GM21381 (cell line): ENCODE data around the gene MYO1D.

ENCODE experiments used
- ATAC-seq: cut with Tn5 transposase; IDR thresholded peaks from one replicate; pipeline ENCODE4 v1.9.1; 2021; ENCODE audit warnings: mild to moderate bottlenecking, moderate library complexity; ENCODE audit not compliant: unreplicated experiment

The MYO1D gene

DNA sequence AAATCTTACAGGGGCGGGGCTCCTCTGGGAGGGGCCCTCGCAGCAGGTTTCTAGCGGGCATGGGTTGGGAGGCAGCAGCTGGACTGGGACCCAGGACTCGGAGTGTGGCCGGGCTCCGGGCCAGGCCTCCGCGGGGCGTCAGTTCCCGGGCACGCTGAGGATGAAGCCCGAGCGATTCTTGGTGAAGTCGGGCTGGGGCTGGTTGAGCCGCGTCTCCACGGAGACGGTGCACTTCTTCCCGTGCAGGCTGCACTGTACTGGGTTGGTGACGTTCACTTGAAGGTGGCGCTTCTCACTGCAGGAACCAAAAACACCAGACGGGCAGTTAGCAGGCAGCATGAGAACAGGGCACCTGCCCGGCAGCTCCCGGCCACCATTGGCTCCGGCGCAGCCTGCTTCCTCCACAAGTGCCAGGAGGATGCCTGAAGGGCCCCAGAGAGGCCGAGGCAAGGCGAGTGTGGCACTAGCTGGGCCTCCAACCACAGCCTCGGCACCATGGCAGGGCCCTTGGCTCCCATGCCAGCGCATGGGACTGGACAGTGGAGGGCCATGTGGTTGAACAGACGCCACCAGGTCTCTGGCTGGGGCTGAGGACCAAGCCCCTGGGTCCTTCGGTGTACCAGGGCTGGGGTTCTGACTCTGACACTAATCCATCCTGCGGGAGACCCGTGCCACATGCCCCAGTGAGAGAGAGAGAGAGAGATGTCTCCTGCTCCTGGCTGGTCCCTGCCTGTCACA lies 382.1 kb downstream of the MYO1D start:
- ATAC-seq, result no peak

DNA sequence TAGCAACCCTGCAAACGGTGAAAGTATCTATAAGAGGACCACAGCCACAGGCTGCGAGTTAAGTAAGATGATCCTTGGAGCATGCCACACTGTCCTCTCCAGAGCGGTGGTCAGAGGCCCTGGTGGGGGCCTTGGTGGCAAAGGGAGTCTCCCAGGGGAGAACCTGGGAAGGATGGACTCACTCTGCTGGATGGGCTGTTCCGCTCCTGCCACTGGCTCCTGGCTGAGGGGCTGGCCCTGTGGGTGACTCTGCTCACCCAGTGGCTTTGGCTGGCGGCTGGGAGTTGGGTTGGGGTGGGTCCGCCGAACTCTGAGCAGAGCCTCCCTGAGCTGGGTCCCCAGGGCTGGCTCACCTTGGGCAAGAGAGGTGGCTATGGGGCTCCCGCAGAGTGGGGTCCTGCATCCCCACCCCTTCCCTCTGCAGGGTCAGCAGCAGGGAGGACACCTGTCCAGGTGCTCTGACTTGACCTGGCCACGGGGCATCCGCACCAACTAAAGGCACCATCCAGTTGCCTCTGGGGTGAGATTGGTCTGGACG lies 382.9 kb downstream of the MYO1D start:
- no peak for ATAC-seq

DNA sequence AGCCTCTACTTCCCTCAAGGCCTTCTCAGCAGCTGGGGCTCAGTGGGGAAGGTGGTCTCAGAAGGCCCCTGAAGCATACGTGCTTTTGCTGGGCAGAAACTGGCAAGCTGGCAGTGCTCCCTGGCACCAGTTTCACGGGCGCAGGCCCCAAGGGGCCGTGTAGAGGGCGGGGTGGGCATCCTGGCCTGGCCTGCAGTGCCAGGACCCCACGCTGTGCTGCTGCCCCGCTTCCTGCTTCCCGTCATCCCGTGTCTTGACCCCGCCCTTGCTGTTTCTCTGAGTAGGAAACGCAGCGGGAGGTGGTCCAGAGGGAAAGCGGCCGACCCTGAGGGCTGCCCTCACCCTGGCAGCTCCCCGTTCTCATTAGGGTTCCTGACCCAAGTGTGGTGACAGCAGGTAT lies 383.4 kb downstream of the MYO1D start:
- no peak for ATAC-seq

DNA sequence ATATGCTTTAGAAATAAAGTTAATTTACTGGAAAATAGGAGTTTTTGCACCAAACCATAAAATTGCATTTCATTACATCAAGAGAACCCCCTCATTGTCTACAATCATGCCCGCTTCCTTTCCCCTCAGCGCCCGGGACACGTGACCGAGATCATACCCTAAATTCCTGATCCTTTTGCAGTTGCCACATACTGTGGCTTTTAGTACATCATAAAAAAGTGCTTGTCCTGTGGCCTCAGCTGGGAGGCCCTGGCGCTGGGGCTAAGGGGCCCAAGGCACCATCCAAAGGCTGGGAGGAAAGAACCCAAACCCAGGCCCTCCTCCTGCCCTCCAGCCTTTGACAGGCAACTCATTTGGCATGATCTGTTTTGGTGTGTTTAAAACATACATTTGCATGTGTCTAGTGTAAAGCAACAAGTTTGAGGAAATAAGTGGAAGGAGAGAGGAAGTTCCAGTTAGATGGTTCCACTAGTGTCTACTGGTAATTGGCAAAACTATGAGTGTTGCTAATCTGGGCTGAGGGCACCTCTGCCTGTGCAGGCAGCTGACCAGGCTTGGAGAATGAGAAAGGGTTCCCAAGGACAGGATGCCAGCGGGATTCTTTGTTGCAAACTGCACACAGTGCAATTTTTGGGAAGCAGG lies 384.2 kb downstream of the MYO1D start:
- no peak for ATAC-seq

DNA sequence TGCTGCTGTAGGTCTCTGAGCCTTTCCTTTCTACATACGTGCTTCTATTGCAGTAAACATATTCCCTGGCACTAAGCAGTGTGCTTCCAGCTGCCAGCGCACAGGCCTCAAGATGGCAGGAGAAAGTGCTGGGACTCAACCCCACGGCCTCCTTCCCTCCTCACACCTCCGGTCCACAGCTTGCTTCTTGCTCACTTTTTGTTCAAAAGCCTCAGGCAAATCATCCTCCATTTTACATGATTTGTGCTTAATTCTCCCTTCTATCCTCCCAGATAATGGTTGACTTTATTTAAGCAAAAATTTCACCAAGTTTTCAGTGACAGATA lies 384.7 kb downstream of the MYO1D start:
- no peak for ATAC-seq

DNA sequence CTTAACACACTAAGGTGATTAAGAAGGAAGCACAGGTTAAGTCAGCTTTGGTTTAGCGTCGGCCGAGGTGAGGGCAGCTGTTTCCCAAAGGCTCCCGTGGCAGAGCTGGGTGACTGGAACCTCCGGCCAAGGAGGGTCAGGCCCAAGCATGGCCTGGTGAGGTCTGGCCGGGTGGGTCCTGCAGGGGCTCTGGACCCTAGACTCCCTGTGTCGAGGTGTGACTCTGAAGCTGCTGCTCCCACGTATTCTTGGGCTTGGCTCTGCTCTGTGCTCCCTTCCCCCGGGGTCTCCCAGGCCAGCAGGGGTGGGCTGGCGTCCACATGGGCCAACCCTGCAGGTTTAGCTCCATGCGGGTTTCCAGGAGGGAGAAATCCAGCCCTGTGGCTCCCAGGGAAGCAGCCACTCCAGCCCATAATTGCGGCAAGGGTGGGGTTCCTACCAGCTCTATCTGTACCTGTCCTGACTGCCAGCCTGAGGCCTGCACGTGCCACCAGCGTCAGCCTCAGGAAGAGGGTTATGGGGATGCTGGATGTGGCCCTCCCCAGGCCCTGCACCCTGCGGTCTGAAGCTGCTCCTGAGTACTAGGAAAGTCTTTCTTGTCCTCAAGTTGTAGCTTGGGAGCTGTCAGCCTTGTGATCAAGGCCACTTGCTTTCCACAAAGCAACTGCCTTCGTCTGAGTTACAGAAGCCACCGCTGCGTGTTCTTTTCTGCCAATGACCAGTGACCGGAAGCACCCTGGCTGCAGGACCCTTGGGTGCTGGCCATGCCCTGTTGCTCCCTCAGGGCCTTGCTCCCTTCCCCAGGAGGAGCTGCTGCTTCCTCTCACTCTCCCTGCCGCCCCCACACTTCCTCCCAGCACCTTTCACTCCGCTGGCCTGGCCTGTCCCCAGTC lies 385.3 kb downstream of the MYO1D start:
- ATAC-seq, result no peak

DNA sequence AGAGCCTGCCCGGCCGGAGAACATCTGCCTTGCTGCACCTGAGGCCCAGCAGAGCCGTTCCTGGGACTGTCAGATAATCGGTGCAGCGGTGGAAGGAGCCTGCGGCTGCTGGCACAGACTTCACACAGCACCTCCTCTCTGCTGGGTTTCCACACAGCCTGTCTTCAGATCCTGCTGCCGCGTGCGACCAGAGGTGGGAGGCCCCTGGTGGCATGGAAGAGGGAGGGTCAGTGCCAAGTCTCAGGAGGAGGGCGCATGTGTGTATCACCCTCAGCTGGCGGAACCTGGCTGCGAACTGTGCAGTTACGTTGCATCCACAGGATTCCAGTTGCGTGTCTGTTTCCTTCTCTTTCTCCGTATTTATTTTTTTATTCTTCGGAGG lies 386.8 kb downstream of the MYO1D start:
- no peak for ATAC-seq

DNA sequence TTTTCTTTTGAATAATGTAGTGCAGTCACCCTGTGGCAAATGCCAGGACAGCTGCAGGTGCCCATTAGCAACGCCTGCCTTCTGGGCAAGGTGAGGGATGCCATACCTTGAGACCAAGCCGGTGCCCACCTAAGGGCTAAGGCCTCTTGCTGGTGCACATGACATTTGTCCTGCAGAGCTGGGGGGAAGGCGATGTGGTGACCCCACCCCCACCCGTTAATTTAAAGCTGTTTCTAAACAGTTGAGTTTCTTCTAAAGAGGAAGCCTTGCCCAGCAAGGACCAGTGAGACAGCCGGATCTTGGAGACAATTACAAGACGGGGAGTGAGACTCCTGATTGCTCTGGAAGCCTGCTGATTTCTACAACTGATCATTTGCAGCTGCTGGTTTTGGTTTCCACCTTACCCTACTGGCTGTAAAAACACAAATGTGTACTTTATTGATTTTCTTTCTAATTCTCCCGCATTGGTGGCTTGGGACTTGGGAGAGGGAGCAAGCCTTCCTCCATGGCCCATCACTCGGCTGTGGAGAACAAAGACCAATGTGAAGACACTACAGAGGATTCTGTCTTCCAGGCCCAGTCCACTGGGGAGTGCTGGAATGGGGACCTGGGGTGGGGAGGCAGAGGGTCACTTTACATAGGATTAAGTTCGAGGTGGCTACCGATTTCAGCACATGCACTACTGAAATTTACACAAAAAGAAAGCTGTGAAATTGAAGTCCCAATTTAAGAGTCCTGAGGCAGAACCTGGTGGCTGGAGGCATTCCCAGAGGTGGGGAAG lies 387.4 kb downstream of the MYO1D start:
- no peak for ATAC-seq

DNA sequence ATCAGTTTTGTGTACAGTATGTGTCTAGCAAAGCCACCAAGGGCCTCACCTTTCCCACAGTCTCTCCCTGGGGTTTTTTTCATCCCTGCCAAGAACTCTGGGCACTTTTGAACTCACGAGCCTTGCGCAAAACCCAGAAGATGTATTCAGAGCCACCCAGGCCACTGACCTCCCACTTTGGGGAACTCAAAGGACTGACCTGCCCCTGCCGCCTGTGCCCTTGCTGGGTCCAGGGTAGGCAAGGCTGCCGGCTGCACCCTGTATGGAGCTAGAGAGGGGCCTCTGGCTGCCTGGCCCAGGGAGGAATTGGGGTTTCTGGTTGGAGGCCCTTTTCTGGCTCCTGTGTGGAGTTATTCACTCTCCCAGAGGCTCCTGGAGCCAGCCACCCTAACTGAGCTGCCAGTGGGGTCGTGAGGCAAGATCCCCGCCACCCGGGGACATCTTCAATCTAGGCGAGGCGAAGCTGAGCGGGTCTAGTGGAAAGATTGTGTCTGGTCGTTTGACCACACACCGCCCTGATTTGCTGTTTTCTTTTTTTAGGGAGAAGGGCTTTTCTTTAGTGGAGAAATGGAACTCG lies 388.2 kb downstream of the MYO1D start:
- no peak for ATAC-seq

DNA sequence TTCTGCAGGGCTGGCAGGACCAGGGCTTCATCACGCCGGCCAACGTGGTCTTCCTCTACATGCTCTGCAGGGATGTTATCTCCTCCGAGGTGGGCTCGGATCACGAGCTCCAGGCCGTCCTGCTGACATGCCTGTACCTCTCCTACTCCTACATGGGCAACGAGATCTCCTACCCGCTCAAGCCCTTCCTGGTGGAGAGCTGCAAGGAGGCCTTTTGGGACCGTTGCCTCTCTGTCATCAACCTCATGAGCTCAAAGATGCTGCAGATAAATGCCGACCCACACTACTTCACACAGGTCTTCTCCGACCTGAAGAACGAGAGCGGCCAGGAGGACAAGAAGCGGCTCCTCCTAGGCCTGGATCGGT lies 388.8 kb downstream of the MYO1D start:
- ATAC-seq, result no peak

DNA sequence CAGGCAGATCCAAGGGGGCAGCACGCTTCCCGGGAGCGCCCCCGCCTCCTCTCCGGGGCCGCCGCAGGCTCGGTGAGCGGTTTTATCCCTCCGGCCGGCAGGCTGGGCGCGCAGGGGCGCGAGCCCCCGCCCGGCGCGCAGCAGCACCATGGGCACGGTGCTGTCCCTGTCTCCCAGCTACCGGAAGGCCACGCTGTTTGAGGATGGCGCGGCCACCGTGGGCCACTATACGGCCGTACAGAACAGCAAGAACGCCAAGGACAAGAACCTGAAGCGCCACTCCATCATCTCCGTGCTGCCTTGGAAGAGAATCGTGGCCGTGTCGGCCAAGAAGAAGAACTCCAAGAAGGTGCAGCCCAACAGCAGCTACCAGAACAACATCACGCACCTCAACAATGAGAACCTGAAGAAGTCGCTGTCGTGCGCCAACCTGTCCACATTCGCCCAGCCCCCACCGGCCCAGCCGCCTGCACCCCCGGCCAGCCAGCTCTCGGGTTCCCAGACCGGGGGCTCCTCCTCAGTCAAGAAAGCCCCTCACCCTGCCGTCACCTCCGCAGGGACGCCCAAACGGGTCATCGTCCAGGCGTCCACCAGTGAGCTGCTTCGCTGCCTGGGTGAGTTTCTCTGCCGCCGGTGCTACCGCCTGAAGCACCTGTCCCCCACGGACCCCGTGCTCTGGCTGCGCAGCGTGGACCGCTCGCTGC lies 389.3 kb downstream of the MYO1D start:
- ATAC-seq, result peak; percentile 23

DNA sequence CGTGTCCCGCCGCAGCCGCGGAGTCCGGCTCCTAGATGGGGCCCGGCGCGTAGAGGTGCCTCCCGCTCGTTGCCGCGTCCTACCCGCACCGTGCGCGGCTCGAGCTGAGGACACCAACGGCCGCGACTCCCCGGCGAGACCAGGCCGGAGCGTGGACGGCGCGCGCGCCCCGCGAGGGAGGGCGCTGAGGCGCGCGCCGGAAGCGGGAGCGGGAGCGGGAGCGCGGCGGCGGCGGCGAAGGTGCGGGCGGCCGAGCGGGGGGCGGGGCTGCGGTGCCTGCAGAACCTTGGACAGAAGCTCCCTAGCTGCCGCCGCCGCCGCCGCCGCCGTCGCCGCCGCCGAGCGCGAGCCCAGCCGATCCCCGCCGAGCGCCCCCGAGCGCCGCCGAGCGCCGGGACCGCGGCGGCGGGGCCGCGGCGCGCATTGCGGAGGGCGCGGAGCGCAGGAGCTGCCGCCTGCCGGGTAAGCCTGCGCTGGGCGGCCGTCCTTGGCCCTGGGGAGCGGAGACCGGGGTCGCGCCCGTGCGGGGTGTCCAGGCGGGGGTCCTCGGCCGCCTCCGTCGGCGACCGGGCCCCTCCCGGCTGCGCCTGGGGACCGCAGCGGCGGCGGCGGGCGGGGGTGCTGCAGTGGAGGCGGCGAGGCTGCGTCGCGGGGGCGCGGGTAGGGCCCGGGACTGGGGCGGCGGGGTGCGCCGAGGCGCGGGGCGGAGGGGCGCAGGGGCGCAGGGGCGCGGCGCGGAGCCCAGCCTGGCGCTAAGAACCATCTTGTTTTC lies 390.0 kb downstream of the MYO1D start, which contains the start of gene CDK5R1:
CDK5R1 (plus strand) TSS at position 293 of the 772 bp plus-strand sequence. CDS start 628 bp downstream, outside the sequence.
- ATAC-seq, result peak; percentile 38

DNA sequence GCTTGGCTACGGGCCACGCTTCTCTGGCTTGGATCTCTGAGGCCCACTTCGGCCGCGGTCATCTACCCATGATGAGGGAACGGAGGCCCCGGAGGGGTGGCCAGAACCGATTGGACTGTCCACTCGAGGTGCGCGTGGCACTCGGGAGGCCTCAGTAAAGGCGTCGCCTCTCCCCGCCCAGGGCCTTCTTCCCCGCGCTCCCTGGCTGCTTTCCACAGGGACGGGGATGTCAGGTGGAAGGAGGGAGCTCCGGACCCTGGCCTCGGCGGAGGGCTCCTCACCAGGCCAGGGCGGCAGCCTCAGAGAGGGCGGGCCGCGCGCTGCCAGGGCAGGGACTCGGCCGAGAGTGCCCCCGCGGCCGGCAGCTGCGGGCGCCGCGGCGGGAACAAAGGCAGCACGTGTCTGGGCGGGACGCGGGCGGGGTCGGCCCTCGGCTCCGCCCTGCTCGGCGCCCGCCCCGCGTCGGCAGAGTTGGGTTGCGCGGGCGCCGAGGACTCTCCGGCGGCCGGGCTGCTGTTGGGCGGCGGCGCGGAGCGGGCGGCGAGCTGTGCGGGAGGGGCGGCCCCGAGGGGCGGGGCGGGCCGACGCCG lies 390.7 kb downstream of the MYO1D start:
- peak; percentile 45 for ATAC-seq

DNA sequence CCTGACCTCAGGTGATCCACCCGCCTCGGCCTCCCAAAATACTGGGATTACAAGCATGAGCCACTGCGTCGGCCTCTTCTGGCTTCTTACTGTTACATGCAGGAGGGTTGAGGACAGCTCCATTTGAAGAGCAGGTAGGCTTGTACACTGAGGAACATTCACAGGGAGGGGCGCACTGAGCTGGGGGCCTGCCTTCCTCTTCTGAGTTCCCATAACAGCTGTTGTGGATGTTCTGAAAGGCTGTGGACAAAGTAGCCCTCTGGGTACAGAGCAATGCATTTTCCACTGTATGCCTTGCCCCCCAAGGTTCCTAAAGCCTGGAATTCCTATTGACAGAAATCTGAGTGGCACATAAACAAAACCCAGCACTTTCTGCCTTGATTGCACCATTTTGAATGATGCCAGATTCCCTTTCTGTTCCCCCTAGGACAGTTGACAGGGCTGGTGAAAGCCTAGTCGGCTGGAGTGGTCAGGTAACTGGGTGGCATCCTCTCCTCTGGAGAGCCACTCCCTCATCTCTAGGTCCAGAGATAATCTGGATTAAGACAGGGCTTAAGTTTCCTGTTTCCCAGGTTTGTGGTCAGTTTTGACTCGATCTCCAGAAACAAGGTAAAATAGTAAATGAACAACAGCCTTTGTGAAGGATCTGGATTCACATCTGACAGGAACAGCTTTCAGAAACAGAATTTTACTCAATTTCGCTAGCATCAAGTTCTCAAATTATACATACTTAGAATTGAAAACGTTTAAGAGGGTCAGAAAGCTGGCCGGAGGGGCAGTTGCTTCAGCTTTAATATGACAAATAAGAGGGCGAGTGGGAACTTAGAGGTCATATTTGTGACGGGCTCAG lies 391.4 kb downstream of the MYO1D start:
- ATAC-seq, result no peak

DNA sequence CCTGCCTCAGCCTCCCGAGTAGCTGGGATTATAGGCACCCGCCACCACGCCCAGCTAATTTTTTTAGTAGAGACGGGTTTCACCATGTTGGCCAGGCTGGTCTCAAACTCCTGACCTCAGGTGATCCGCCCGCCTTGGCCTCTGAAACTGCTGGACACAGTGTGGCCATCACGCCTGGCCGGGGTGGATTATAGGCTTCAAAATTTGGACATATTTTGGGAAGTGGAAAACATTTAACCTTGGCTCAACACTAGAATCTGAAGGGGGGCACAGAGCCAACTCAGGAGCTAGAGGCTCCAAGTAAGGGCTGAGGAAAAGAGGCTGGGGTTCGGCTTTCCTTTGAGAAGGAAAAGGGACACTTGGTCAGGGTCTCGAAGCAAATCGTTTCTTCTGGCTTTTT lies 392.3 kb downstream of the MYO1D start:
- no peak for ATAC-seq

DNA sequence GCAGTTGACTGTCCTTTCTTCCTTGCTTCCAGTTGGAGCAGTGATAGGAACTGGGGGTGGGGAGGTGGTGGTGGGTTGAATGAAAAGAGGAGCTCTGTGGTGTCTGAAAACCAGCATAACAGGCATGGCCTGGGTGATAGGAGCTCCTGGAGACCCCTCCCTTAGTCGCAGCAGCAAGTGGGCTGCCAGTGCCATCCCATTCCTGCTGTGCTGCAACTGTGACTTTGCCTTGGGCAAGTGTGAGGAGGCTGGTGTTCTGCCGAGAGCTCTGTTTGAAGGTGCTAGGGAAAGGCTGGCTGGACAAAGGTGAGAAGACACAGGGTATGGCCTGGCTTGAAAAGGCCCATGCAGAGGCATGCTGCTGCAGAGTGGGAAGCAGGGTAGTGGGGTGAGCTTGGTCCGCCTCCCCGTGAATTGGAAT lies 392.9 kb downstream of the MYO1D start:
- ATAC-seq, result no peak

DNA sequence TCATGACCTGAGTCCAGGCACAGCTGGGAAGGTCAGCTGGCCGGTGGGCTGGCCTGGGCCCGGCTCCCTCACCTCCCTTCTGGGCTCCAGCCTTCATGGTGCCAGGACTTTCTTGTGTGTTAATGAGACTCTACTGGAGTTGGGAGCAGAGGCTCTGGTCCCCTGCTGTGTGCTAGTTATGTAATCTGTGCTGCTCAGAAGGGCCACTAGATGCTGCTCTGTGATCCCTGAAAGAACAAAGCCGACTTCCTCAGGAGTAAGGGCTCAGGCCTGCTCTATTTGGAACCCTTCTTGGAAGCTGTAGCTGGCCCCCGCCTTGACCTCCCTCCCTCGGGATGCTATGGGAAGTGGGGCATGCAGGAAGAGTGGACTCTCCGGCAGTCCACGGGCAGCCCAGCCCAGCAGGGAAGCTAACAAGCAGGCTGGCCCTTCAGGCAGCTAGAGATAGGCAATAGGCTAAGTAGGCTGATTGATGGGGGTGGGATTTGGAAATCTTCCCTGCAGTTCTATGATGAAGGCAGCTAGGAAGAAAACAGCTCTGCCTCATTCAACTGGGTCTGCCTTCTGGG lies 393.4 kb downstream of the MYO1D start:
- ATAC-seq, result no peak
